ENCODE data around the gene RCN2. TPM values are rescaled to one million over a fixed set of nuclear protein-coding genes. Genes with fewer than 3 reads are reported as not detected.

Gene RCN2
- total RNA-seq, 1 experiment from 2014 or later = 46.1 TPM

DNA sequence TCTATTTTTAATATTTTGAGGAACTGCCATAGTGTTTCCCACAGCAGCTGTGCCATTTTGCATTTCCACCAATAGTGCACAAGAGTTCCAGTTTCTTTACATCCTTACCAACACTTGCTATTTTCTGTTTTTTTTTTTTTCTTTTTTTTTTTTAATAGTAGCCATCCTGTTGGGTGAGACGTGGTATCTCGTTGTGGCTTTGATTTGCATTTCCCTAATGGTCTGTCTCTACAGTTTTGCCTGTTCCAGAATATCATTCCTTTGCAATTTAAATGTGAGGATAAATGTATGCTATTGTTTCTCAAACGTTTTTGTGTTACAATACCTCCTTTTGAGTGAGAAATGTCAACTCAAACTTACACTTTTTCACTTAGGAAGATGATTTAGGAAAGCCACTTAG is 22.4 kb downstream of the RCN2 start:
- BruUV-seq (replicated peaks) = no TSS peak
- Histone ChIP-seq H3K4me3 (no peak overlapping the region), H3K4me2 (no peak overlapping the region), H3K27ac (no peak overlapping the region), H3K27me3 (ENCODE audit: insufficient read depth, low read depth) (no peaks in the 10 kb centered on the region), H3K79me2 (ENCODE audit: low read depth) (no peaks in the 10 kb centered on the region), H2AFZ (no peak overlapping the region), H3K9me2 (ENCODE audit: insufficient read depth) (no peaks in the 10 kb centered on the region), H3K9me3 (ENCODE audit: insufficient read depth, low read depth) (no peaks in the 10 kb centered on the region), H3F3A (ENCODE audit: insufficient read depth, low read depth) (no peaks in the 10 kb centered on the region), H4K20me1 (ENCODE audit: insufficient read depth) (no peaks in the 10 kb centered on the region), H3K36me3 (ENCODE audit: low read depth) (peaks cover 3% of the 10 kb centered on the region), H3K4me1 (replicated peaks; ENCODE audit: insufficient read depth) (no peaks in the 10 kb centered on the region)
- CTCF ChIA-PET = interaction anchor here (0.6 kb wide), 2 partner anchors 26 to 51 kb away, joined by 4 read pairs; no protein-coding TSS in a partner anchor
- no peak for TF ChIP-seq EZH2 (IDR thresholded peaks at IDR 0.05; ENCODE audit: low read depth)
- TF ChIP-seq, protein P1, sequence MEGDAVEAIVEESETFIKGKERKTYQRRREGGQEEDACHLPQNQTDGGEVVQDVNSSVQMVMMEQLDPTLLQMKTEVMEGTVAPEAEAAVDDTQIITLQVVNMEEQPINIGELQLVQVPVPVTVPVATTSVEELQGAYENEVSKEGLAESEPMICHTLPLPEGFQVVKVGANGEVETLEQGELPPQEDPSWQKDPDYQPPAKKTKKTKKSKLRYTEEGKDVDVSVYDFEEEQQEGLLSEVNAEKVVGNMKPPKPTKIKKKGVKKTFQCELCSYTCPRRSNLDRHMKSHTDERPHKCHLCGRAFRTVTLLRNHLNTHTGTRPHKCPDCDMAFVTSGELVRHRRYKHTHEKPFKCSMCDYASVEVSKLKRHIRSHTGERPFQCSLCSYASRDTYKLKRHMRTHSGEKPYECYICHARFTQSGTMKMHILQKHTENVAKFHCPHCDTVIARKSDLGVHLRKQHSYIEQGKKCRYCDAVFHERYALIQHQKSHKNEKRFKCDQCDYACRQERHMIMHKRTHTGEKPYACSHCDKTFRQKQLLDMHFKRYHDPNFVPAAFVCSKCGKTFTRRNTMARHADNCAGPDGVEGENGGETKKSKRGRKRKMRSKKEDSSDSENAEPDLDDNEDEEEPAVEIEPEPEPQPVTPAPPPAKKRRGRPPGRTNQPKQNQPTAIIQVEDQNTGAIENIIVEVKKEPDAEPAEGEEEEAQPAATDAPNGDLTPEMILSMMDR (conservative IDR thresholded peaks at IDR 0.05) = no peak
- POLR2A ChIA-PET (ENCODE audit: unreplicated experiment) = no interaction called here
- intact Hi-C loops (cut with micrococcal nuclease; ENCODE audit: unreplicated experiment) = no loop called here
- no peak for DNase-seq

DNA sequence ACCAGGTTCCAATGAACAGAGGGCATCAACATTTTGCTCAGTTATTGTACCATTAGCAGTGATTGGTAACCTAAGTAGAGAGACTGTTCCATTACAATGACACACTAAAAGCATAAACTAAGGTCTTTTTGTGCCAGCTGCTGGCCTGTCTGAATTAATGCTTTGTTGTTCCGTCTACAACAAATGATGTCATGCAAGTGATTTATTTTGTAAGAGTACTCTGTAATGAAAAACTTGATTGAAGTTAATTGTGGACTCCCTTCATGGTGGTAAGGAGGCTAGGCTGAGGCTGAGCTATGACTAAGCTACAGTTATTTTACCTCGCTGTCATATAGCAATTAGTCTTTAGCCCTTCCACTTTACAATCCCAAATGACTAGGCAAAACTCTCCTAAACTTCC is 23.2 kb downstream of the RCN2 start:
- ChIA-PET POLR2A (ENCODE audit: unreplicated experiment) (no interaction called here), CTCF (interaction anchor here (0.7 kb wide), 1 partner anchor 32 kb away, joined by 7 read pairs; no protein-coding TSS in a partner anchor)
- Histone ChIP-seq H3K4me2 (no peak overlapping the region), H3F3A (ENCODE audit: insufficient read depth, low read depth) (no peaks in the 10 kb centered on the region), H3K27me3 (ENCODE audit: insufficient read depth, low read depth) (no peaks in the 10 kb centered on the region), H3K9me2 (ENCODE audit: insufficient read depth) (no peaks in the 10 kb centered on the region), H3K79me2 (ENCODE audit: low read depth) (no peaks in the 10 kb centered on the region), H3K4me1 (replicated peaks; ENCODE audit: insufficient read depth) (no peaks in the 10 kb centered on the region), H4K20me1 (ENCODE audit: insufficient read depth) (no peaks in the 10 kb centered on the region), H3K27ac (no peak overlapping the region), H3K9me3 (ENCODE audit: insufficient read depth, low read depth) (no peaks in the 10 kb centered on the region), H3K4me3 (no peak overlapping the region), H3K36me3 (ENCODE audit: low read depth) (no peaks in the 10 kb centered on the region), H2AFZ (no peak overlapping the region)
- intact Hi-C loops (cut with micrococcal nuclease; ENCODE audit: unreplicated experiment) = no loop called here
- BruUV-seq (replicated peaks) = no TSS peak
- TF ChIP-seq, protein P1 (conservative IDR thresholded peaks at IDR 0.05) = no peak
- no peak for TF ChIP-seq EZH2 (IDR thresholded peaks at IDR 0.05; ENCODE audit: low read depth)
- DNase-seq = no peak

DNA sequence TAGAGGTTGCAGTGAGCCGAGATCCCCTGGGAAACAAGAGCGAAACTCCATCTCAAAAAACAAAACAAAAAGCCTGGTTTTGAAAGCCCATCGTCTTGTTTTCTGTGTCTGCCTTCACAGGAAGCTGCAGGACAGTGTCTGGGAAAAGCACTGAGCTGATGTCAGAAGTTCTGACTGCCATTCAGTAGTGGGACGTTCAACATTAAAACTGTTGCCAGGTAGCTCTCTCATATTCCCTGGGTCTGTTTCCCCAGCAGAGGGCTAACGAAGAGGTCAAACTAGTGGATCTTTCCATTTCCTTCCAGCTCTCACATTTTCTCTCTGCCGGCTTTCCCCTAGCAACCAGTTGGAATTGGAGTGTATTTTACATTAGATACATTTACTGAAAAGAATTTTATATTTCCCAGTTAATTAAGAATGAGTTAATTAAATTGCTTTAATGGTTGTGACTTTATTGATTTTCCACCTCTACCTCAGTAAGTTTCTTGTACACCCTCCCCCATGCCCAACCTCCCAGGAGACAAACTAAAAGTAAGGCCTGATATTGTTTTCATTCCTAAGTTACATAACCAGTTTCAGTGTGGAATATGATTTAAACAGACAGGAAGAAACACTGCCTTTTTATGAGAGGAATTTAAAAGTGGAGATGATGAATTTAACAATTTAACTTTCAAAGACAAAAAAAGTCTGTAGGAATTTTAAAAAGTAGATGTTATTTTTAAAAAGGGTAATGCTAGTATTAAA is 29.9 kb downstream of the RCN2 start:
- H3K9me3 ChIP-seq (ENCODE audit: insufficient read depth, low read depth) = no peaks in the 10 kb centered on the region
- TF ChIP-seq, protein P1 (conservative IDR thresholded peaks at IDR 0.05) = no peak
- no peak for TF ChIP-seq EZH2 (IDR thresholded peaks at IDR 0.05; ENCODE audit: low read depth)
- H3K9me2 ChIP-seq (ENCODE audit: insufficient read depth) = no peaks in the 10 kb centered on the region
- H3F3A ChIP-seq (ENCODE audit: insufficient read depth, low read depth) = no peaks in the 10 kb centered on the region
- no peak overlapping the region for H3K4me2 ChIP-seq
- no peaks in the 10 kb centered on the region for H3K36me3 ChIP-seq (ENCODE audit: low read depth)
- no peak overlapping the region for H2AFZ ChIP-seq
- no TSS peak for BruUV-seq (replicated peaks)
- no peaks in the 10 kb centered on the region for H3K79me2 ChIP-seq (ENCODE audit: low read depth)
- H3K27ac ChIP-seq = no peak overlapping the region
- 0 out of 2 replicates have a peak, but pooled peaks cover 10% of the 10 kb centered on the region for H3K27me3 ChIP-seq (ENCODE audit: insufficient read depth, low read depth)
- no peaks in the 10 kb centered on the region for H4K20me1 ChIP-seq (ENCODE audit: insufficient read depth)
- H3K4me1 ChIP-seq (replicated peaks; ENCODE audit: insufficient read depth) = no peaks in the 10 kb centered on the region
- ChIA-PET POLR2A (ENCODE audit: unreplicated experiment) (interaction anchor here (0.6 kb wide), 1 partner anchor 63 kb away, joined by 4 read pairs; no protein-coding TSS in a partner anchor), CTCF (no interaction called here)
- H3K4me3 ChIP-seq = no peak overlapping the region
- DNase-seq = no peak
- intact Hi-C loops (cut with micrococcal nuclease; ENCODE audit: unreplicated experiment) = no loop called here
